Measurements from ENCODE around the gene KCNE4. TPM values are rescaled to one million over a fixed set of nuclear protein-coding genes. Genes with fewer than 3 reads are reported as not detected.

The KCNE4 gene
- total RNA-seq, 1 donor from 2014 or later = 7.3 TPM

DNA sequence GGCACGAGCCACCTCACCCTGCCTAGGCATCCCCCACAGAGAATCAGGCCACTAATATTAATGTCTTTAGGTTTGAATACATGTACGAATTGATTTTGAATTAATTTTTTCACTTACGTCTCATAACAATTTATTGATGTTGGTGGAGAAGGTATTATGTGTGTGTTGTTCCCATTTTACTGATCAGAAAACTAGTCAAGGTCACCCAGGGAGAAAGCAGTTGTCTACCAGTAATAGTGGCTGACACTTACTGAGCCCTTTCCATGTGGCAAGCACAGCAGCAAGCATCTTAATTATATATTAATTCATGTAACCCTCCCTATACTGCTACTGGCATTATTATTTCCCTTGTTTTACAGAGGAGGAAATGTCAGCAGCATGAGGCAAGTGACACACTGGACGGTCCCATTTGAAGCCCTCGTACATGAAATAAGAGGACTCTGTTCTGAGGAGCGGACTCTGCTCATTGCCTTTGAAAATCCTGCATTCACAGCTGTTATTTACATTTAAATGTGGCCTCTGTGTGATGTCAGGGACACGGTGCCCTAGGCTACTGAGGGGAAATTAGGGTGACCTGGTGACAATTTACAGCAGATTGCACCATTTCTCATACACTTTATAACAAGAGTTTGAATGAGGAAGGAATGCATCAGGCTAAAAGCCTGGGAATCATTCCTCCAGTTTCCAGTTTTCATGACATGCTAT lies 30.9 kb upstream of the KCNE4 start:
- no peak overlapping the region for H3K4me3 ChIP-seq (ENCODE audit: low read length in 3 of 3)
- H3K27ac ChIP-seq (ENCODE audit: low read depth, low read length) = no peak overlapping the region
- no peaks in the 10 kb centered on the region for H3K27me3 ChIP-seq (ENCODE audit: control insufficient read depth in 3 of 3, insufficient read depth in 3 of 3, low read length in 3 of 3)
- H3K9ac ChIP-seq (ENCODE audit: low read depth in 1 of 3, low read length in 3 of 3) = no peak overlapping the region
- H3K4me1 ChIP-seq (ENCODE audit: control insufficient read depth in 3 of 3, insufficient read depth in 3 of 3, low read length in 3 of 3) = no peaks in the 10 kb centered on the region
- H3K36me3 ChIP-seq (ENCODE audit: control insufficient read depth in 3 of 3, insufficient read depth in 3 of 3, low read length in 3 of 3) = no peaks in the 10 kb centered on the region
- no peaks in the 10 kb centered on the region for H3K9me3 ChIP-seq (ENCODE audit: control insufficient read depth in 3 of 3, low read length in 3 of 3)

DNA sequence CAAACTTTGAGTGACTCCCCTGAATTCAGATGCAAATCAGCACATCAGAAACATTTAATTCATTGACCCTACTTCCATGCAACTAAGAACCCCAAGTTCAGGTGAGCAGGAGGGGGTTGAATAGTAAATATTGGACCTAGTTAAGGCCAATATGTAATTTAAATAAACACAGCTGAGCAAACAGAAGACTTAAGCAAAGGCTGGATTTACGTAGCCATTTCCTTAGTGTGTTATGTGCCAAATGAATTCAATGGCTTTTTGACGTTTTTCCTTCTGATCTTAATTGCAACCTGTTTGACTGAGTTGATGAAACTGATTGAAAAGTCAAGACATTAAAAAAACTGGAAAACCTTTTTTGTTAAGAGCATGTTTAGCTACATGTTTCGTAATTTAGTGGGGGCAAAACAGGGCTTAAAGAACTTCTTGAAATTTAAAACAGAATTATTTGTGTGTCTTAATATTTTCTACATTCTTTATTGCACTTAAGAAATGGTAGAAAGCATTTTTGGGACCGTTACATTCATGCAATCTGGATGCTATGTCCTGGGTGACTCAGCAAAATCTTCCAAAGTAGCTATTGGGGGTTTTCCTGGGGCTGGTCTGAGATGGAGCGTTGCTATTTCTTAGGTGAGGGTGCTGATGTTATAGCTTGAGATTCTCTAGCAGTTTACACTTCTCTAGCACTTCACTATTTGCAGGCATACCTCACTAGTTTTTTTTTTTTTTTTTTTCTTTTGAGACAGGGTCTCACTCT lies 25.5 kb upstream of the KCNE4 start:
- Histone ChIP-seq H3K36me3 (ENCODE audit: control insufficient read depth in 3 of 3, insufficient read depth in 3 of 3, low read length in 3 of 3) (no peaks in the 10 kb centered on the region), H3K27ac (ENCODE audit: low read depth, low read length) (no peak overlapping the region), H3K9ac (ENCODE audit: low read depth in 1 of 3, low read length in 3 of 3) (no peak overlapping the region), H3K4me1 (ENCODE audit: control insufficient read depth in 3 of 3, insufficient read depth in 3 of 3, low read length in 3 of 3) (no peaks in the 10 kb centered on the region), H3K27me3 (ENCODE audit: control insufficient read depth in 3 of 3, insufficient read depth in 3 of 3, low read length in 3 of 3) (no peaks in the 10 kb centered on the region), H3K4me3 (ENCODE audit: low read length in 3 of 3) (no peak overlapping the region), H3K9me3 (ENCODE audit: control insufficient read depth in 3 of 3, low read length in 3 of 3) (no peaks in the 10 kb centered on the region)

- H3K4me3 ChIP-seq (ENCODE audit: low read length in 3 of 3) = no peak overlapping the region
- H3K9ac ChIP-seq (ENCODE audit: low read depth in 1 of 3, low read length in 3 of 3) = no peak overlapping the region
- H3K36me3 ChIP-seq (ENCODE audit: control insufficient read depth in 3 of 3, insufficient read depth in 3 of 3, low read length in 3 of 3) = no peaks in the 10 kb centered on the region
- H3K27ac ChIP-seq (ENCODE audit: low read depth, low read length) = no peak overlapping the region
- H3K9me3 ChIP-seq (ENCODE audit: control insufficient read depth in 3 of 3, low read length in 3 of 3) = no peaks in the 10 kb centered on the region
- no peaks in the 10 kb centered on the region for H3K27me3 ChIP-seq (ENCODE audit: control insufficient read depth in 3 of 3, insufficient read depth in 3 of 3, low read length in 3 of 3)
- no peaks in the 10 kb centered on the region for H3K4me1 ChIP-seq (ENCODE audit: control insufficient read depth in 3 of 3, insufficient read depth in 3 of 3, low read length in 3 of 3)
Observed at GRCh38 chr2:223027442-223027841, 24.5 kb upstream of the KCNE4 start.

GRCh38 chr2:223029287-223029686 lies 22.7 kb upstream of the KCNE4 start:
- Histone ChIP-seq H3K4me1 (ENCODE audit: control insufficient read depth in 3 of 3, insufficient read depth in 3 of 3, low read length in 3 of 3) (no peaks in the 10 kb centered on the region), H3K27ac (ENCODE audit: low read depth, low read length) (no peak overlapping the region), H3K36me3 (ENCODE audit: control insufficient read depth in 3 of 3, insufficient read depth in 3 of 3, low read length in 3 of 3) (no peaks in the 10 kb centered on the region), H3K9ac (ENCODE audit: low read depth in 1 of 3, low read length in 3 of 3) (no peak overlapping the region), H3K27me3 (ENCODE audit: control insufficient read depth in 3 of 3, insufficient read depth in 3 of 3, low read length in 3 of 3) (no peaks in the 10 kb centered on the region), H3K4me3 (ENCODE audit: low read length in 3 of 3) (no peak overlapping the region), H3K9me3 (ENCODE audit: control insufficient read depth in 3 of 3, low read length in 3 of 3) (no peaks in the 10 kb centered on the region)

- H3K4me1 ChIP-seq (ENCODE audit: control insufficient read depth in 3 of 3, insufficient read depth in 3 of 3, low read length in 3 of 3) = no peaks in the 10 kb centered on the region
- H3K9me3 ChIP-seq (ENCODE audit: control insufficient read depth in 3 of 3, low read length in 3 of 3) = no peaks in the 10 kb centered on the region
- H3K27ac ChIP-seq (ENCODE audit: low read depth, low read length) = no peak overlapping the region
- no peak overlapping the region for H3K9ac ChIP-seq (ENCODE audit: low read depth in 1 of 3, low read length in 3 of 3)
- no peaks in the 10 kb centered on the region for H3K36me3 ChIP-seq (ENCODE audit: control insufficient read depth in 3 of 3, insufficient read depth in 3 of 3, low read length in 3 of 3)
- H3K27me3 ChIP-seq (ENCODE audit: control insufficient read depth in 3 of 3, insufficient read depth in 3 of 3, low read length in 3 of 3) = no peaks in the 10 kb centered on the region
- H3K4me3 ChIP-seq (ENCODE audit: low read length in 3 of 3) = no peak overlapping the region
Observed at GRCh38 chr2:223032187-223033142, 19.5 kb upstream of the KCNE4 start.

DNA sequence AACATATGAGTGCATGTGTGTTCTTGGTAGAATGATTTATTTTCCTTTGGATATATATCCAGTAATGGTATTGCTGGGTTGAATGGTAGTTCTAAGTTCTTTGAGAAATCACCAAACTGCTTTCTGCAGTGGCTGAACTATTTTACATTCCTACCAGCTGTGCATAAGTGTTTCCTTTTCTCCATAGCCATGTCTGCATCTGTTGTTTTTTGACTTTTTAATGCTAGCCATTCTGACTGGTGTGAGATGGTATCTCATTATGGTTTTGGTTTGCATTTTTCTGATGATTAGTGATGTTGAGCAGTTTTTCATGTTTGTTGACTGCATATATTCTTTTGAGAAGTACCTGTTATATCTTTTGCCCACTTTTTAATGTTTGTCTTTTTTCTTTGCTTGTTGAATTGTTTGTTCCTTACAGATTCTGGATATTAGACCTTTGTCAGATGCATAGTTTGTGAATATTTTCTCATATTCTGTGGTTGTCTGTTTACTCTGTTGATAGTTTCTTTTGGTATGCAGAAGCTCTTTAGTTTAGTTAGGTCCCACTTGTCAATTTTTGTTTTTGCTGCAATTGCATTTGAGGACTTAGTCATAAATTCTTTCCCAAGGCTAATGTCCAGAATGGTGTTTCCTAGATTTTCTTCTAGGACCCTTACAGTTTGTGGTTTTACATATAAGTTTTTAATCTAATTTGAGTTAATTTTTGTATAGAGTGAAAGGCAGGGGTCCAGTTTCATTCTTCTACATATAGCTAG lies 17.6 kb upstream of the KCNE4 start:
- H3K4me1 ChIP-seq (ENCODE audit: control insufficient read depth in 3 of 3, insufficient read depth in 3 of 3, low read length in 3 of 3) = no peaks in the 10 kb centered on the region
- H3K9ac ChIP-seq (ENCODE audit: low read depth in 1 of 3, low read length in 3 of 3) = no peak overlapping the region
- no peaks in the 10 kb centered on the region for H3K36me3 ChIP-seq (ENCODE audit: control insufficient read depth in 3 of 3, insufficient read depth in 3 of 3, low read length in 3 of 3)
- H3K9me3 ChIP-seq (ENCODE audit: control insufficient read depth in 3 of 3, low read length in 3 of 3) = no peaks in the 10 kb centered on the region
- no peak overlapping the region for H3K27ac ChIP-seq (ENCODE audit: low read depth, low read length)
- H3K4me3 ChIP-seq (ENCODE audit: low read length in 3 of 3) = no peak overlapping the region
- H3K27me3 ChIP-seq (ENCODE audit: control insufficient read depth in 3 of 3, insufficient read depth in 3 of 3, low read length in 3 of 3) = no peaks in the 10 kb centered on the region

DNA sequence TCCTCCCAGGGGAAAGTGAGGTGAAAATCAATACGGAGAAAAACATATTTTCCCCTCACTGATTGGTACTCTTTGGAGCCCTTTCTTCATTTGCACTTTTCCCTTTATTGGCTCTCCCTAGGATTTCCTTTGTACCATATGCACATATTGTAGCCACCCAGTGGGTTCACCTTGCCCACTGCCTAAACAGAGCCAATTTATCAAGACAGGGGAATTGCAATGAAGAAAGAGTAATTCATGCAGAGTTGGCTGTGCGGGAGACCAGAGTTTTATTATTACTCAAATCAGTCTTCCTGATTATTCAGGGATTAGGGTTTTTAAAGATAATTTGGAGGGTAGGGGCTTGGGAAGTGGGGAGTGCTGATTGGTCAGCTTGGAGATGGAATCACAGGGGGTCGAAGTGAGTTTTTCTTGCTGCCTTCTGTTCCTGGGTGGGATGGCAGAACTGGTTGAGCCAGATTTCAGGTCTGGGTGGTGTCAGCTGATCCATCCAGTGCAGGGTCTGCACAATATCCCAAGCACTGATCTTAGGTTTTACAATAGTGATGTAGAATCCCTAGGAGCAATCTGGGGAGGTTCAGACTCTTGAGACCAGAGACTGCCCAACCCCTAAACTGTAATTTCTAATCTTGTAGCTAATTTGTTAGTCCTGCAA lies 15.1 kb upstream of the KCNE4 start:
- Histone ChIP-seq H3K36me3 (ENCODE audit: control insufficient read depth in 3 of 3, insufficient read depth in 3 of 3, low read length in 3 of 3) (no peaks in the 10 kb centered on the region), H3K27me3 (ENCODE audit: control insufficient read depth in 3 of 3, insufficient read depth in 3 of 3, low read length in 3 of 3) (no peaks in the 10 kb centered on the region), H3K4me1 (ENCODE audit: control insufficient read depth in 3 of 3, insufficient read depth in 3 of 3, low read length in 3 of 3) (no peaks in the 10 kb centered on the region), H3K9ac (ENCODE audit: low read depth in 1 of 3, low read length in 3 of 3) (no peak overlapping the region), H3K27ac (ENCODE audit: low read depth, low read length) (no peak overlapping the region), H3K9me3 (ENCODE audit: control insufficient read depth in 3 of 3, low read length in 3 of 3) (no peaks in the 10 kb centered on the region), H3K4me3 (ENCODE audit: low read length in 3 of 3) (no peak overlapping the region)

- H3K9me3 ChIP-seq (ENCODE audit: control insufficient read depth in 3 of 3, low read length in 3 of 3) = no peaks in the 10 kb centered on the region
- no peak overlapping the region for H3K27ac ChIP-seq (ENCODE audit: low read depth, low read length)
- no peak overlapping the region for H3K9ac ChIP-seq (ENCODE audit: low read depth in 1 of 3, low read length in 3 of 3)
- H3K4me3 ChIP-seq (ENCODE audit: low read length in 3 of 3) = no peak overlapping the region
- no peaks in the 10 kb centered on the region for H3K36me3 ChIP-seq (ENCODE audit: control insufficient read depth in 3 of 3, insufficient read depth in 3 of 3, low read length in 3 of 3)
- H3K4me1 ChIP-seq (ENCODE audit: control insufficient read depth in 3 of 3, insufficient read depth in 3 of 3, low read length in 3 of 3) = no peaks in the 10 kb centered on the region
- H3K27me3 ChIP-seq (ENCODE audit: control insufficient read depth in 3 of 3, insufficient read depth in 3 of 3, low read length in 3 of 3) = no peaks in the 10 kb centered on the region
Observed at GRCh38 chr2:223037445-223037800, 14.6 kb upstream of the KCNE4 start.

- Histone ChIP-seq H3K4me3 (ENCODE audit: low read length in 3 of 3) (no peak overlapping the region), H3K9ac (ENCODE audit: low read depth in 1 of 3, low read length in 3 of 3) (no peak overlapping the region), H3K9me3 (ENCODE audit: control insufficient read depth in 3 of 3, low read length in 3 of 3) (no peaks in the 10 kb centered on the region), H3K27ac (ENCODE audit: low read depth, low read length) (no peak overlapping the region), H3K27me3 (ENCODE audit: control insufficient read depth in 3 of 3, insufficient read depth in 3 of 3, low read length in 3 of 3) (no peaks in the 10 kb centered on the region), H3K36me3 (ENCODE audit: control insufficient read depth in 3 of 3, insufficient read depth in 3 of 3, low read length in 3 of 3) (no peaks in the 10 kb centered on the region), H3K4me1 (ENCODE audit: control insufficient read depth in 3 of 3, insufficient read depth in 3 of 3, low read length in 3 of 3) (no peaks in the 10 kb centered on the region)
Observed at GRCh38 chr2:223039618-223040017, 12.4 kb upstream of the KCNE4 start.
